Left ventricle myocardium superior (tissue), 1 donor: ENCODE data around the gene SLC9A7. TPM values are rescaled to one million over a fixed set of nuclear protein-coding genes. Genes with fewer than 3 reads are reported as not detected.
A peak's percentile ranks its signal among the peaks of the same experiment; 100 is the strongest.

ENCODE experiments used
- ATAC-seq: fragments of 200-7000 bp; cut with Tn5 transposase; one replicate; pipeline ENCODE4 v1.9.1; 2020; ENCODE audit warnings: mild to moderate bottlenecking, moderate library complexity
- DNase-seq: peaks from one replicate; pipeline ENCODE4 v3.0.0-alpha.2; 2020
- intact Hi-C: fragments of 100-400 bp; cut with micrococcal nuclease; formaldehyde crosslinking; loops from one replicate; pipeline ENCODE4 v1.11.0; 2022
- total RNA-seq: library from RNA; stranded (reverse); fragmentation: NEBNext Ultra II Directional; extraction: Animal tissue kit (Norgen Biotek cat#: 25700); gene quantifications from one replicate; pipeline ENCODE4 v1.2.1, GENCODE V29; 2021
- donor health status: DM: no; HTN: yes; CAD: no; lungs with severe emphysema.

The SLC9A7 gene
- total RNA-seq, 1 donor from 2014 or later, result 4.6 TPM

DNA sequence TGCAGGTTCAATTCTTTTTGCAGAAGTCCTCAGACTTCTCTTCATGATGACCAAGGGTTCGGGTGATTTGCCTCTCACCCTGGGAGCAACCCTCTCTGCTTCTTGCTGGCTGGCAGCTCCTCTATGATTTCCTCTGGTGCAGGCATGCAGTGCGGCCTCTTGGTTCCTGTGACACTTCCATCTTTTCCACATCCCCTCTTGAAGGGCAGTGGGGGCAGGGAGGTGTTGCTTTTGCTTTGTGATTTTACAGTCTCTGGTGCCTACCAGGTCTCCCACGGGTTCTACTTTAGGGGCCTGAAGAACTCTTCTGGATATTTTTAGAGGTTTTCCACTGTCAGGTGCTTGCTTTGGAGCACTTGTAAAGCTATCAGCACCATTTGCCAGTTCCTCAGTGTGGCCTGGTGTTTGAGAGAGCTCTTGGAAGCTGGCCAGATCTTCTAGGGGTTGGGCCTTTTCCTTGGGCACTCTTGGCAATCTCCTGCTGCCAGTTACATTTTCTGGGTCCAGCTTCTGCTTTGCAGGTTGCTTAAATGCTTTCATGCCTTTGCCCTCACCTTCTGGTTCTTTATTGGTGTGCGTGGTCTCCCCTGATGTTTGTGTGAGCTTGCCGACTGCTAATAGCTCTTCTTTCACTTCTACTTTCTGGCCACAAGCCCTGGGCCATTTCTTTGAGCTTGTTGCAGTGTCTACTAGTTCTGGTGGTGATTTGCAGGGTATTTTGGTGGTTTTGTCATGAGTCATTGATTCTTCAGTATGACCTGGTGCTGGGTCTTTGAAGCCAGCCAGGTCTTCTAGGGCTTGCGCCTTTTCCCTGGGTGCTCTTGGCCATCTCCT, 196.9 kb downstream of the SLC9A7 start:
- DNase-seq (no peak), ATAC-seq (peak; percentile 89)
- intact Hi-C loops, result loop anchor here (10.0 kb wide), 1 partner anchor 83 kb away; no protein-coding TSS in a partner anchor

DNA sequence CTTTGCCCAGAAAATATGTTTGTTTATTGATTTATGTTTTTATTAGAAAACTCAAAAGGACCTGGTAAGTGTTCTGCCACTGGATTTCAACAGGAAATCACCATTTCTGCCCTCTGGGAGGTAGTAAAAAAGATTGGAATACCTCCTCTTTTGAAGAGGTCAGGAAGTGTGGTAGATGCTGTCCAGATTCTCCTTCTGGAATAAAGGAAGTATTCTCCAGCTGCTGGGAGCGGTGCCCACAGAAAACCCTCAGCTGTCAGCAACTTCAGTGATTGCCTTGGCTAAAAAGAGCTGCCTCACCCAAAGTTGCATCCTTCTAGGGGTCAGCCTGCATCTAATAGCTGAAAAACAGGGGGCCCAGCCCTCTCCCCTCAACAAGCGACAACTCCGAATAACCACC, 199.9 kb downstream of the SLC9A7 start:
- intact Hi-C loops, result no loop called here
- DNase-seq, result peak; percentile 40

DNA sequence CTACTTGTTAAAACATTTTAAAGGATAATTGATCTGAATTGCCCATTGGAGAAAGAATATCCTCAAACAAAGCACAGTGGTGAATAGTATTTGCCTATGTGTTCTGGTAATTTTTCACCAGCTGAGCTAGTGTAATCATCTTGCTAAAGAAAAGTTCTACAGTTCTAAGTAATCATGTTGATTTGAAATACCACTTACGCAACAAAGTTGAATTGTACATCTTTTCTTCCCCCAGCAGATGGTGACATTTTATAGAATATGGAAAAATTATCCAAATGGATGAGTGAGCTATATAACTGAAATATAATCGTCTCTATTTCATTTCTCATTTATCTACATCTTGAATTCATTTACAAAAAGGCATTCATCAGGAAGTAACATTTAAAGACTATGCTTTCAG, 204.0 kb downstream of the SLC9A7 start:
- intact Hi-C loops, result no loop called here
- DNase-seq, result no peak
- ATAC-seq, result no peak

More for the DNA sequence above, 199.9 kb downstream of the SLC9A7 start:
- ATAC-seq, result peak; percentile 43

DNA sequence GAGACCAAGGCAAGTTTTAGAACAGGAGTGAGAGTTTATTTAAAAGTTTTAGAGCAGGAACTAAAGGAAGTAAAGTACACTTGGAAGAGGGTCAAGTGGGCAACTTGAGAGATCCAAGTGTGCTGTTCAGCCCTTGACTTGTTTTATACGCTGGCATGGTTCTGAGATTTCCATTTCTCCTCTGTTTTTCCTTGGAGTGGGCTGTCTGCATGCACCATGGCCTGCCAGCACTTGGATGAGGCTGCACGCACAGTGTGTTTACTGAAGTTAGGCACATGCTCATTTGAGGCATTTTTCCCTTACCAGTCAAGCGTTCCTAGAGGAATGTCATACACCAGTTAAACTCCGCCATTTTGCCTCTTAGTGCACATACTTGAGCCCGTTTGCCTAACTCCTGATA, 205.0 kb downstream of the SLC9A7 start:
- ATAC-seq (no peak), DNase-seq (no peak)
- intact Hi-C loops, result no loop called here

DNA sequence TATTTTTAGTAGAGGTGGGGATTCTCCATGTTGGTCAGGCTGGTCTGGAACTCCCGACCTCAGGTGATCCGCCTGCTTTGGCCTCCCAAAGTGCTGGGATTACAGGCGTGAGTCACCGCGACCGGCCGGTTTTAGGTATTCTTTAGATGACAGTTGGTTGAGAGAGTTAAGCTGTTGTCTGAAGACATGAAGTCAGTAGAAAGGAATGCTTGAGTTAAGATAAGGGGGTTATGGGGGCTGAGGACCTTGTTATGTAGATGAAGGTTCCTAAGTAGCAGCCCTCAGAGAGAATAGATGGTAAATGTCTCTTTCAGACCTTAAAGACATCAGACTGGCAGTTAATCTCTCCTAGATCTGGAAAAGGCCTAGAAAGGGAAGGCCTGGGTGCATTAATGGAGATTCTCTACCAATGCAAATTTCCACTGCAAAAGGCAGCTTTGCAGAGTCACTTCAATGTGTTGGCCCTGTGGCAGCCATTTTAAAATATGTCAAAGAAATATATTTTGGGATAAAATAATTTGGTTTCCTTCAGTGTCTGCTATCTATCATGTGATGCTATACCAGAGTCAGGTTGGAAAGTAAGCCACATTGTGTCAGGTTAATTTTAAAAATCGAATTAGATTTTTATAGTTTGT, 207.3 kb downstream of the SLC9A7 start:
- intact Hi-C loops, result no loop called here
- ATAC-seq (no peak), DNase-seq (no peak)

DNA sequence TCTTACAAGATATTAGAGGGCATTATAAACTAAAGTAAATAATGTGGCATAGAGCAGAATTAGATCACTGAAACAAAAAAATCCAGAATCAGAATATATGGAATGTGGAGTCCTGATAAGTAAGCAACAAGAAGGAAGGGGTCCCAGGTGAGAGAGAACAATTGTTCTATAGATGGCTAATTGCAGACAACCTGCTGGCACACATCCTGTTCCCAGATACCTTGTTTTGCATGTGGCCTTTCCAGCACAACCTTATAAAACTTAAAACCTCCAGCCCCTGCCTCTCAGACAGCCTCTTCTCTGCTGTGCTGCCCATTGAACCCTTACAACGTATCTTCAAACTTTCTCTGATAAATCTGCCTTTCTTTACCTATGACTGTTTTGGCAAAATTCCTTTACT, 209.0 kb downstream of the SLC9A7 start:
- ATAC-seq (no peak), DNase-seq (no peak)
- intact Hi-C loops, result no loop called here

Other genes with a start within 250 kb of the SLC9A7 start
- gene ZNF674, start 213.7 kb downstream of the SLC9A7 start, total RNA-seq, result 3.0 TPM
- 13.8 TPM for gene CHST7, start 185.4 kb downstream of the SLC9A7 start, total RNA-seq
- 3.1 TPM for gene RP2, start 77.9 kb upstream of the SLC9A7 start, total RNA-seq
- 9.5 TPM for gene JADE3, start 153.3 kb upstream of the SLC9A7 start, total RNA-seq